Measurements from ENCODE around the gene SUCLA2. TPM values are rescaled to one million over a fixed set of nuclear protein-coding genes. Genes with fewer than 3 reads are reported as not detected.

The SUCLA2 gene
- total and polyA plus RNA-seq, 7 experiments from 2014 or later = 20.0 to 36.6 (median 26.4) TPM

DNA sequence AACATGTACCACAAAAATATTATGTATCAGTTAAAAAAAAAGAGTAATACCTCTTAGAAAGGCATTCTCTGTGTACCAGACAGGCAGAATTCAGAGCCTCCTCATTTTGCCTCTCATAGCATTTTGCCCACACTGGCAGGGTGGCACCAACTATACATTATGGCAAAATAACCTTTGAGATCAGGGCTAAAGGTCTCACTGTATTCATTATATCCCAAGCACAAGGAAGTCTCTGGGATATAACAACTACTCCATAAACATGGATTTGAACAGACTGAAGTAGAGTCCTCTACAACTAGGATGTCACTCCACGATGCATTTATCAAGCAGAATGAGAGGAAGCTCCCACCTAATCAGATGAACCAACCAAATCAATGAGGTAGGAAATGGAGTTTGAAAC, 10.6 kb downstream of the SUCLA2 start:
- Mint-ChIP-seq H3K4me1 (peaks cover 2 to 24% (median 21%) of the 10 kb centered on the region in 7 donors), H3K27ac (no peak overlapping the region), H3K36me3 (peaks cover 15 to 65% (median 48%) of the 10 kb centered on the region in 5 donors), H3K4me3 (no peak overlapping the region), H3K27me3 (no peaks in the 10 kb centered on the region), H3K9me3 (peaks cover 0 to under 1% (median 0%) of the 10 kb centered on the region in 11 donors)
- intact Hi-C loops (cut with micrococcal nuclease) = no loop called here
- Histone ChIP-seq H3K27ac (ENCODE audit: low read depth, low read length) (no peak overlapping the region), H3K36me3 (ENCODE audit: control insufficient read depth in 2 of 3, insufficient read depth in 3 of 3, low read length in 3 of 3) (peaks cover 3 to 22% (median 6%) of the 10 kb centered on the region in 3 experiments), H3K9me3 (ENCODE audit: control insufficient read depth in 2 of 3, low read length in 3 of 3) (no peaks in the 10 kb centered on the region), H3K4me3 (ENCODE audit: low read length) (no peak overlapping the region), H3K27me3 (ENCODE audit: control insufficient read depth in 2 of 2, insufficient read depth in 2 of 2, low read length in 2 of 2) (no peaks in the 10 kb centered on the region), H3K4me1 (ENCODE audit: control insufficient read depth in 2 of 2, insufficient read depth in 2 of 2, low read length in 2 of 2) (no peaks in the 10 kb centered on the region)
- DNase-seq (no peak), ATAC-seq (no peak)
- ChIA-PET POLR2A (no interaction called here), CTCF (no interaction called here)

DNA sequence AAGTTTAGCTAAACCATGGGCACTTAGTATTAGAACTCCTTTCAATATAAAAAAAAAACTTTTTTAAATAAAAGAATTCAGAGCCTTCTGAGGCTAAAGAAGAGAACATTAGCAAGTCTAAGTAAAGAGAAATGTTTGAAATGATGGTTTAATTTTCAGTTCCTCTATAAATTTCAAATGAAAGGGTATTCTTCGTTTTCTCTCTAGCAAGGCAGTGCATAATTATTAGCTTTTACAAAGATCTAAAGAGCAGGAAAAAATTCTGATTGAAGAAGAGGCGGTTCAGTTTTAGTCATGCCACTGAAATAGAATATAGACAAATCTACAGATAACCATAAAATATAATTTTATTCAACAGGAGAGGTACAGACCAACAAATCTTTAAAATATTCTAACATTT, 18.0 kb downstream of the SUCLA2 start:
- peaks cover 0 to 9% (median 2%) of the 10 kb centered on the region in 11 donors for H3K9me3 Mint-ChIP-seq
- no peak for DNase-seq
- peaks cover 0 to 7% (median 2%) of the 10 kb centered on the region in 7 donors for H3K4me1 Mint-ChIP-seq
- ATAC-seq = no peak
- H3K27ac Mint-ChIP-seq = no peak overlapping the region
- no peaks in the 10 kb centered on the region for H3K27me3 Mint-ChIP-seq
- Histone ChIP-seq H3K4me1 (ENCODE audit: control insufficient read depth in 2 of 2, insufficient read depth in 2 of 2, low read length in 2 of 2) (no peaks in the 10 kb centered on the region), H3K27ac (ENCODE audit: low read depth, low read length) (no peak overlapping the region), H3K36me3 (ENCODE audit: control insufficient read depth in 2 of 3, insufficient read depth in 3 of 3, low read length in 3 of 3) (peaks cover 0 to 17% (median 3%) of the 10 kb centered on the region in 3 experiments), H3K9me3 (ENCODE audit: control insufficient read depth in 2 of 3, low read length in 3 of 3) (no peaks in the 10 kb centered on the region), H3K27me3 (ENCODE audit: control insufficient read depth in 2 of 2, insufficient read depth in 2 of 2, low read length in 2 of 2) (no peaks in the 10 kb centered on the region), H3K4me3 (ENCODE audit: low read length) (no peak overlapping the region)
- ChIA-PET CTCF (interaction anchor here (0.6 kb wide), 1 partner anchor 1847 kb away, joined by 4 read pairs; no protein-coding TSS in a partner anchor), POLR2A (no interaction called here)
- H3K36me3 Mint-ChIP-seq = peaks cover 17 to 64% (median 53%) of the 10 kb centered on the region in 5 donors
- intact Hi-C loops (cut with micrococcal nuclease) = no loop called here
- H3K4me3 Mint-ChIP-seq = no peak overlapping the region

DNA sequence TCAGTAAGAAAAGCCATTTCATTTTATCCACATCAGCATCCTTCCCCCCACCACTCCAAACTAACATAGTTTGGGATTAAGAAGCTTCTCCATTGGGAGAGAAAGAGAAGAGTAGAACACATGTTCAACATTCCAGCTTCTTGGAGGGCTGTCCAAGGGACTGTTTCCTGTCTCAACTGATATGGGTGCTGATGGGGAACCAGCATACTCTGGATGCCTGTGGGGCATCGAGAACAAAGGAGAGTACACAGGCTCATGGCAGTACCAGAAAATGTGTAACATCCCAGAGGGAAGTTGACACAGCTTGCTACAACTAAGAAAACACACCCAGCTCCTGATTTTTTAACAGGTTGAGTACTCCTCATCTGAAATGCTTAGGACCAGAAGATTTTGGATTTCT, 24.7 kb downstream of the SUCLA2 start:
- no peaks in the 10 kb centered on the region for H3K9me3 ChIP-seq (ENCODE audit: control insufficient read depth in 2 of 3, low read length in 3 of 3)
- H3K4me3 Mint-ChIP-seq = no peak overlapping the region
- H3K27ac ChIP-seq (ENCODE audit: low read depth, low read length) = no peak overlapping the region
- H3K36me3 ChIP-seq (ENCODE audit: control insufficient read depth in 2 of 3, insufficient read depth in 3 of 3, low read length in 3 of 3) = peaks cover 0 to 24% (median 0%) of the 10 kb centered on the region in 3 experiments
- no peak overlapping the region for H3K27ac Mint-ChIP-seq
- ATAC-seq = no peak
- no peaks in the 10 kb centered on the region for H3K27me3 ChIP-seq (ENCODE audit: control insufficient read depth in 2 of 2, insufficient read depth in 2 of 2, low read length in 2 of 2)
- H3K4me1 Mint-ChIP-seq = peaks cover 0 to 21% (median 4%) of the 10 kb centered on the region in 7 donors
- intact Hi-C loops (cut with micrococcal nuclease) = no loop called here
- POLR2A ChIA-PET = no interaction called here
- H3K27me3 Mint-ChIP-seq = no peaks in the 10 kb centered on the region
- H3K4me1 ChIP-seq (ENCODE audit: control insufficient read depth in 2 of 2, insufficient read depth in 2 of 2, low read length in 2 of 2) = no peaks in the 10 kb centered on the region
- CTCF ChIA-PET = no interaction called here
- H3K4me3 ChIP-seq (ENCODE audit: low read length) = no peak overlapping the region
- peaks cover 0 to 21% (median 11%) of the 10 kb centered on the region in 11 donors for H3K9me3 Mint-ChIP-seq
- H3K36me3 Mint-ChIP-seq = peaks cover 27 to 72% (median 67%) of the 10 kb centered on the region in 5 donors
- DNase-seq = no peak

DNA sequence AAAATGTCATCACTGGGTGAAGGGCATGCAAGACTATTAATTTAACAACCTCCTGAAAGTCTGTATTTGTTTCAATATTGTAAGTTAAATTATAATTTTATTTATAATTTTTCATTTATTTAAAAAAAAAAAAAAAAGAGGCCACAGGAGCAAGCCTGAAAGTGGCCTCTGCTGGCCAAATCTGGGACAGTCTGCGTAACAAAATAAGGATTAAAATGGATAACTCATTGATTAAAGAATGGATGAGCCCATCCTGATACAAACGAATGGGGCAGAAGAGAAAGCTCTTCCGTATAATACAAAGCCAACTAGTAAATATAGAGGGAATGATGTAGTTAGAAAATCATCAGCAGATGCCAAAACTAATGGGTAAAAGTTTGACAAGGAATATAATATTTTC, 36.2 kb downstream of the SUCLA2 start:
- H3K27me3 ChIP-seq (ENCODE audit: control insufficient read depth in 2 of 2, insufficient read depth in 2 of 2, low read length in 2 of 2) = no peaks in the 10 kb centered on the region
- ATAC-seq (no peak), DNase-seq (no peak)
- no peak overlapping the region for H3K4me3 ChIP-seq (ENCODE audit: low read length)
- Mint-ChIP-seq H3K36me3 (peaks cover 16 to 85% (median 70%) of the 10 kb centered on the region in 5 donors), H3K27me3 (no peaks in the 10 kb centered on the region), H3K27ac (no peak overlapping the region), H3K4me3 (no peak overlapping the region), H3K9me3 (peaks cover 2 to 14% (median 7%) of the 10 kb centered on the region in 11 donors), H3K4me1 (no peaks in the 10 kb centered on the region)
- H3K9me3 ChIP-seq (ENCODE audit: control insufficient read depth in 2 of 3, low read length in 3 of 3) = peaks cover 0 to under 1% (median 0%) of the 10 kb centered on the region in 3 experiments
- CTCF ChIA-PET = no interaction called here
- H3K27ac ChIP-seq (ENCODE audit: low read depth, low read length) = no peak overlapping the region
- H3K36me3 ChIP-seq (ENCODE audit: control insufficient read depth in 2 of 3, insufficient read depth in 3 of 3, low read length in 3 of 3) = peaks cover 0 to 60% (median 13%) of the 10 kb centered on the region in 3 experiments
- no peaks in the 10 kb centered on the region for H3K4me1 ChIP-seq (ENCODE audit: control insufficient read depth in 2 of 2, insufficient read depth in 2 of 2, low read length in 2 of 2)
- intact Hi-C loops (cut with micrococcal nuclease) = no loop called here
- POLR2A ChIA-PET = no interaction called here

DNA sequence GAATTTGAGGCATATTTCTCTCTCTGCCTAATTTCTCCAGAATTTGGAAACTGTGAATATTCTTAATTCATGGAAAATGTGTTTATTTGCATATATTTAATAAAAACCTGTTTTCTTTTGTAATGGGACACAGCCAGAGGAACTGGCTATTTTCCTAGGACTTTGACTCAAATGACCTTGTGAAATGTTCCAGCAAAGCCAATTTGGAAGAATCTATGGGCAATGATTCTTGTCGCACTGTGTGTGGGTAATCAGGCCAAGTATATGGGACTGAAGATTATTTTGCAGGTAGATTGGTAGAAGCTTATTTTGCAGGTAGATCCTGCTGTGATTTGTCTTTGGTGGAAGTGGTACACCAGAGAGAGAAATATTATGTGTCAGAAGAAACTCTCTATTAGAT, 38.8 kb downstream of the SUCLA2 start:
- H3K4me1 Mint-ChIP-seq = no peaks in the 10 kb centered on the region
- H3K4me3 ChIP-seq (ENCODE audit: low read length) = no peak overlapping the region
- peaks cover 4 to 63% (median 7%) of the 10 kb centered on the region in 3 experiments for H3K36me3 ChIP-seq (ENCODE audit: control insufficient read depth in 2 of 3, insufficient read depth in 3 of 3, low read length in 3 of 3)

DNA sequence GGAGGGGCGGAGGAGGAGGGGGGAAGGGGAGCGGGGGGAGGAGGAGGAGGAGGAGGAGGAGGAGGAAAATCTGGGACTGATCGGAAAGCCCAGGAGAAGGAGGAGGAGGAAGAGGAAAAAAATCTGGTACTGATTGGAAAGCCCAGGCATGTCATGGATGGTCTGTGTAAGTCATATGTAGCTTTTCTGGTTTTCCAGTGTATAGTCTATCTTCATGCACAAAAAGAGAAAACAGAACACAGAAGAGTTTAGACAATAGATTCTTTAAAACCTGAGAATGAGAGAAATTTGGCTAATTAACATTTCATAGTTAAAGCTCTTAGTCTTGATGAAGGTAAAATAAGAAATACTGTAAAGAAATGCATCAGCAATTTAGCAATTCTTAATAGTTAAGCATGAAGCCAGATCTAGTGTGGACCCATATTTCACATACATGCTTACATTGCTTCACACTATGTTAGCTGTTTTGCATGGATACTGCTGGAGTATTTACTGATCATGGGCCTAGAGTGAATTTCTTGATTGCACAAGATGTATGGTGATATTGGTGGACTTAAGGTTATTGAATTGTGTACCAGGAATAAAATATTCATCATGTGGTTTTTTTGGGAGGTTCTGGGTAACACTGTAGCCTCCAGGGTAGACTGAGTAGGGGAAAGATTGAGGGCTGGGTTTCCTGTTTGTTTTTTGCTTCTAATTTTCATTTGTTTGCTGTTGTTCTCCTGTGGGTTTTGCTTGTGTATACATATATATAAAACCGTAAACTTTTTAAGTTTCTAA, 41.4 kb downstream of the SUCLA2 start:
- Histone ChIP-seq H3K4me1 (ENCODE audit: control insufficient read depth in 2 of 2, insufficient read depth in 2 of 2, low read length in 2 of 2) (no peaks in the 10 kb centered on the region), H3K4me3 (ENCODE audit: low read length) (no peak overlapping the region), H3K27me3 (ENCODE audit: control insufficient read depth in 2 of 2, insufficient read depth in 2 of 2, low read length in 2 of 2) (no peaks in the 10 kb centered on the region), H3K27ac (ENCODE audit: low read depth, low read length) (no peak overlapping the region), H3K36me3 (ENCODE audit: control insufficient read depth in 2 of 3, insufficient read depth in 3 of 3, low read length in 3 of 3) (peaks cover 4 to 60% (median 7%) of the 10 kb centered on the region in 3 experiments), H3K9me3 (ENCODE audit: control insufficient read depth in 2 of 3, low read length in 3 of 3) (peaks cover 0 to 19% (median 0%) of the 10 kb centered on the region in 3 experiments)
- intact Hi-C loops (cut with micrococcal nuclease) = no loop called here
- ATAC-seq = no peak
- POLR2A ChIA-PET = no interaction called here
- Mint-ChIP-seq H3K4me3 (no peak overlapping the region), H3K27ac (no peak overlapping the region), H3K9me3 (peaks cover 9 to 51% (median 26%) of the 10 kb centered on the region in 11 donors), H3K27me3 (no peaks in the 10 kb centered on the region), H3K4me1 (peaks cover 0 to 6% (median 0%) of the 10 kb centered on the region in 7 donors), H3K36me3 (peaks cover 49 to 92% (median 87%) of the 10 kb centered on the region in 5 donors)
- CTCF ChIA-PET = no interaction called here
- DNase-seq = no peak

More for the DNA sequence above, 38.8 kb downstream of the SUCLA2 start:
- DNase-seq = no peak
- intact Hi-C loops (cut with micrococcal nuclease) = no loop called here
- Mint-ChIP-seq H3K9me3 (peaks cover 5 to 35% (median 19%) of the 10 kb centered on the region in 11 donors), H3K4me3 (no peak overlapping the region), H3K27ac (no peak overlapping the region), H3K27me3 (no peaks in the 10 kb centered on the region), H3K36me3 (peaks cover 30 to 90% (median 80%) of the 10 kb centered on the region in 5 donors)
- no peak for ATAC-seq
- H3K27ac ChIP-seq (ENCODE audit: low read depth, low read length) = no peak overlapping the region
- no peaks in the 10 kb centered on the region for H3K27me3 ChIP-seq (ENCODE audit: control insufficient read depth in 2 of 2, insufficient read depth in 2 of 2, low read length in 2 of 2)
- H3K9me3 ChIP-seq (ENCODE audit: control insufficient read depth in 2 of 3, low read length in 3 of 3) = peaks cover 0 to 11% (median 0%) of the 10 kb centered on the region in 3 experiments
- ChIA-PET CTCF (no interaction called here), POLR2A (interaction anchor here (0.6 kb wide), 1 partner anchor 1975 kb away, joined by 3 read pairs; no protein-coding TSS in a partner anchor)
- H3K4me1 ChIP-seq (ENCODE audit: control insufficient read depth in 2 of 2, insufficient read depth in 2 of 2, low read length in 2 of 2) = no peaks in the 10 kb centered on the region

Measured in naive thymus-derived CD4-positive, alpha-beta T cell (primary cell).